GM12801 (cell line): ENCODE measurements around the gene RBP5.

Source experiments
- TF ChIP-seq, protein P1 (sequence below): IDR thresholded peaks from one replicate; pipeline ENCODE4 v1.5.1; 2011; ENCODE audit warnings: control low read depth; ENCODE audit not compliant: insufficient read length; ENCODE audit errors: extremely low read depth

Gene RBP5

GRCh38 chr12:7106082-7106481, 22.6 kb downstream of the RBP5 start:
- TF ChIP-seq, protein P1, sequence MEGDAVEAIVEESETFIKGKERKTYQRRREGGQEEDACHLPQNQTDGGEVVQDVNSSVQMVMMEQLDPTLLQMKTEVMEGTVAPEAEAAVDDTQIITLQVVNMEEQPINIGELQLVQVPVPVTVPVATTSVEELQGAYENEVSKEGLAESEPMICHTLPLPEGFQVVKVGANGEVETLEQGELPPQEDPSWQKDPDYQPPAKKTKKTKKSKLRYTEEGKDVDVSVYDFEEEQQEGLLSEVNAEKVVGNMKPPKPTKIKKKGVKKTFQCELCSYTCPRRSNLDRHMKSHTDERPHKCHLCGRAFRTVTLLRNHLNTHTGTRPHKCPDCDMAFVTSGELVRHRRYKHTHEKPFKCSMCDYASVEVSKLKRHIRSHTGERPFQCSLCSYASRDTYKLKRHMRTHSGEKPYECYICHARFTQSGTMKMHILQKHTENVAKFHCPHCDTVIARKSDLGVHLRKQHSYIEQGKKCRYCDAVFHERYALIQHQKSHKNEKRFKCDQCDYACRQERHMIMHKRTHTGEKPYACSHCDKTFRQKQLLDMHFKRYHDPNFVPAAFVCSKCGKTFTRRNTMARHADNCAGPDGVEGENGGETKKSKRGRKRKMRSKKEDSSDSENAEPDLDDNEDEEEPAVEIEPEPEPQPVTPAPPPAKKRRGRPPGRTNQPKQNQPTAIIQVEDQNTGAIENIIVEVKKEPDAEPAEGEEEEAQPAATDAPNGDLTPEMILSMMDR: no peak

DNA sequence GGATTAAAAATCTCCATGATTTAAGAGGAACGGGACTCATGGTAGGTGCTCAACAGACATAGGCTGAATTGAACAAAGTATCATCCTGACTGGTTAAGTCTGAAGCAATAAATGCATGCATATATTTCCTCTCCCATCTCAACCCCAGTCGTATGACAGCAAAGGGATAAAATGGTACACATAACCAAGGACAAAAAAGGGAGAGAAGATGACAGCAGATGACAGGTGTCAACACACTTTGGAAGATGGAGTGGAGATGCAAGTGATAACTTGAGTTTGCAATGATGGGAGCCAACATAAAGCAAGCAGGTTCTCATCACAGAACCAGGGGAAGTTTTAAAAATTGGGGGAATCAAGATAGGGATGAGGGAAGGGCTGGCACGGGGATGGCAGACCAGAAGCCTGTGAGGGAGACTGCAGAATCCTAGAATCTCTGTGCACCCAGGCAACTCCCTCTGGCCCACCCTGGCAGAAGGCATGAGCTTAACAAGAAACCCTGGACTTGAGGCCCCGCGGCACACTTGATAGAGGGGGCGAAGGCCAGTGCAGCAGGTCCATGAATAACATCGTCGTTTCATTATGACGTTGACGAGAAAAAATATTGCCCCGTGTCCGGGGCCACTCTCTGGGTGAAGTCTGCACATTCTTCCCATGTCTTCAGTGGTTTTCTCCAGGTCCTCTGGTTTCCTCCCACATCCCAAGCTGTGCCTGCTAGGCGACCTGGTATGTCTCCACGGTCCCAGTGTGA, 24.7 kb downstream of the RBP5 start:
- TF ChIP-seq, protein P1: no peak

DNA sequence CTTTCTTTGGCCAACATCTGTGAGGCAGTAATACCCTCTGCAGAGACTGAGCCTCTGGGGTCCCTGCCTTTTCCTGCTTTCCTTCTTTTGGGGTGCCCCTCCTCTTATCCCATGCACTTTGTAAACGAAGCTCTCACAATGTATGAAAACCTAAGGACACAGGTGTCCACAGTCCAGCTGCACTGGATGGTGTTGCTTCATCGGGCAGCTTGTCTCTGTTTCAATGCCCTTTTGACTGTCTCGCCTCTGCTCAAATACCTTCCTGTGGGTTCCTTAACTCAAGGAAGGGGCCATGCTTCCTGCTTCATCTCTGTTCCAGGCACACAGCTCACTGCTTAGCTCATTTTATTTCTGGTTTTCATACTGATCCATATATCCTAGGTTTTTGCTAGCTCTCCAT, 26.1 kb downstream of the RBP5 start:
- TF ChIP-seq, protein P1: no peak

GRCh38 chr12:7101694-7102131, 27.0 kb downstream of the RBP5 start:
- TF ChIP-seq, protein P1: no peak

- TF ChIP-seq, protein P1: no peak
Measured at GRCh38 chr12:7101047-7101693, 27.5 kb downstream of the RBP5 start.

GRCh38 chr12:7100239-7100638, 28.4 kb downstream of the RBP5 start:
- TF ChIP-seq, protein P1: no peak

DNA sequence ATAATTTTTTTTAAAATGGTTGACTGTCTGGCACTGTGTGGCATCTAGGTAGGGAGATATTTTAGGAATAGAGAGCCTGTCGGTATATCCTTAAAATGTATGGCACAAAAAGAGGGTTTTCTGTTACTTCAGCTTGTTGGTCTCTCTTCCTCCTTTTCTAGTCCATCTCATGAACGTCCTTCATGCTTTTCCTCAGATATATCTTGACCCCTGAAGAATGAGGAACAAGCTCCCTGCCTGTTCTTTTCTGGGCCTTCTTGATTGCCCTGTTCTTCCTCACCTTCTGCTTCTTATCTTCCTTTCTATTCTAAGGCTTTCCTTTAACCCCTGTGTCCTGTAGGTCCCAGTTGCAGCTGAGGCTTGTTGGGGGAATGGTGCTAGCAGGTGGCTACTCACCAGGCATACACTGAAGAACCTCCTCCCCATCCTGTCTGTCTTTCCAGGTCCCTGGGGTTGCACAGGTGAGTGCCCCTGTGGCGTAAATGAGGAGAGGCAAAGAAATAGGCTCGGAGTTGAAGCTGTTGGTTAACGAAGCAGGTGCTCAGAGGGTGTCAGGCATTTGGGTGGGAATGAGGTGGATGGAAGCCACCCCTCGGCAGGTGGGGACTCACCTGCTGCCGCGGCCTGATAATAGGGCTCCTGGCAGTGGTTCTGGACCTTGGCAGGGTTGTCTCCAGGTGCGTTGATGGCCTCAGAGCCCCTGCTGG, 29.2 kb downstream of the RBP5 start:
- TF ChIP-seq, protein P1: no peak
